K562 (cell line): ENCODE data around the gene TTLL9. TPM values are rescaled to one million over a fixed set of nuclear protein-coding genes. Genes with fewer than 3 reads are reported as not detected.

Experiments
- CBFA2T3 ChIP-seq: fragments of 450-650 bp; IDR thresholded peaks from 2 replicates; pipeline ENCODE4 v1.6.1; 2017
- DIDO1 ChIP-seq: fragments of 450-650 bp; IDR thresholded peaks from 2 replicates; pipeline ENCODE4 v1.6.1; 2016; ENCODE audit warnings: low read depth, missing biosample characterization, missing genetic modification characterization
- E2F3 ChIP-seq: fragments of 250-450 bp; sonication (Bioruptor Pico); IDR thresholded peaks from 2 replicates; pipeline ENCODE4 v1.4.0; 2020; ENCODE audit warnings: mild to moderate bottlenecking
- ETS2 ChIP-seq: IDR thresholded peaks from 2 replicates; pipeline ENCODE4 v1.6.1; 2016; ENCODE audit warnings: borderline replicate concordance, missing genetic modification characterization, mild to moderate bottlenecking, moderate library complexity, missing compliant biosample characterization; ENCODE audit not compliant: poor library complexity, severe bottlenecking
- EWSR1 ChIP-seq: fragments of 450-650 bp; IDR thresholded peaks from 2 replicates; pipeline ENCODE4 v1.6.1; 2018; ENCODE audit warnings: borderline replicate concordance, mild to moderate bottlenecking, low read depth, moderate library complexity; ENCODE audit not compliant: partially characterized antibody
- FOS ChIP-seq: IDR thresholded peaks from 3 replicates; pipeline ENCODE4 v1.6.1; 2011; ENCODE audit not compliant: insufficient read length; ENCODE audit errors: extremely low read depth
- HMGN3 ChIP-seq: IDR thresholded peaks from 2 replicates; pipeline ENCODE4 v1.6.1; 2011; ENCODE audit warnings: borderline replicate concordance, low read depth, mild to moderate bottlenecking, mixed read lengths, low read length; ENCODE audit not compliant: insufficient read length; ENCODE audit errors: extremely low read depth
- LCOR ChIP-seq: sonication (generic); formaldehyde crosslinking; IDR thresholded peaks from 2 replicates; pipeline ENCODE4 v1.8.0; 2022; ENCODE audit warnings: mild to moderate bottlenecking, missing genetic modification reagents
- RFX7 ChIP-seq: fragments of 250-450 bp; sonication (Bioruptor Pico); IDR thresholded peaks from 2 replicates; pipeline ENCODE4 v1.5.1; 2021; ENCODE audit warnings: mild to moderate bottlenecking
- SAP30 ChIP-seq: fragments of 200-600 bp; sonication (generic); IDR thresholded peaks from 2 replicates; pipeline ENCODE4 v1.6.1; 2012; ENCODE audit warnings: borderline replicate concordance, low read depth, mild to moderate bottlenecking, moderate library complexity, low read length, control low read depth, inconsistent platforms; ENCODE audit not compliant: insufficient read depth, poor library complexity, severe bottlenecking
- SRSF3 ChIP-seq: fragments of 200-400 bp; formaldehyde crosslinking; IDR thresholded peaks from 2 replicates; pipeline ENCODE4 v1.6.1; 2016; ENCODE audit warnings: mild to moderate bottlenecking, low read length, moderate library complexity; ENCODE audit not compliant: insufficient read depth
- TSHZ1 ChIP-seq: fragments of 250-450 bp; sonication (Bioruptor Pico); IDR thresholded peaks from 2 replicates; pipeline ENCODE4 v1.4.0; 2020; ENCODE audit warnings: mild to moderate bottlenecking, moderate library complexity
- U2AF2 ChIP-seq: fragments of 200-400 bp; formaldehyde crosslinking; optimal IDR thresholded peaks from 2 replicates; pipeline ENCODE3; 2017; ENCODE audit warnings: low read depth, mild to moderate bottlenecking, low read length
- ZBTB26 ChIP-seq: fragments of 450-650 bp; formaldehyde crosslinking; IDR thresholded peaks from 2 replicates; pipeline ENCODE4 v1.4.0; 2022; ENCODE audit warnings: missing genetic modification characterization
- ZNF263 ChIP-seq: sonication (generic); formaldehyde crosslinking; IDR thresholded peaks from 2 replicates; pipeline ENCODE4 v1.8.0; 2022; ENCODE audit warnings: mild to moderate bottlenecking, missing genetic modification reagents, borderline replicate concordance
- ZNF507 ChIP-seq: conservative IDR thresholded peaks from 2 replicates; pipeline ENCODE4 v1.6.1; 2017; ENCODE audit warnings: missing genetic modification characterization, missing compliant biosample characterization
- ZNF592 ChIP-seq: fragments of 450-650 bp; IDR thresholded peaks from 2 replicates; pipeline ENCODE4 v1.6.1; 2017; ENCODE audit warnings: antibody characterized with exemption, mild to moderate bottlenecking
- polyA plus RNA-seq, 8 experiments: library from polyadenylated mRNA; depleted of rRNA in 4 of 8; stranded (reverse) in 5 of 8; unstranded in 3 of 8; fragments of >200 nt; fragmentation: Nextera tagmentation in 2 of 8; fragmentation: Illumina TruSeq in 1 of 8; extraction: Ambion mirVana in 2 of 8; extraction: Trizol in 1 of 8; gene quantifications; 2 replicates each; pipeline versions ENCODE4 v1.2.1 to v1.2.3, GENCODE V29; 2011 to 2014; ENCODE audit warnings: inconsistent platforms in 1 of 8, missing spikeins in 1 of 8
- total RNA-seq, 7 experiments: library from RNA; depleted of rRNA in 6 of 7; stranded (reverse); fragments of >200 nt in 6 of 7; fragmentation: Illumina TruSeq in 2 of 7; extraction: Trizol in 2 of 7; gene quantifications; 2 replicates each; pipeline versions ENCODE4 v1.2.1 to v1.2.3, GENCODE V29; 2011 to 2021; ENCODE audit warnings: low replicate concordance in 1 of 7

TTLL9 gene
- total and polyA plus RNA-seq, 9 of the 15 experiments (the other 6 are each of a cell fraction or from before 2014, with no cell fraction given): 0.06 to 0.07 TPM; not detected in 7

- TF ChIP-seq ZNF592 (no peak), EWSR1 (no peak), TSHZ1 (no peak), ZNF507 (tag) (no peak), ZBTB26 (CRISPR knock-in tag) (no peak), CBFA2T3 (no peak), LCOR (0 out of 2 replicates have a peak, but pooled peaks have one; percentile 58), U2AF2 (no peak), ZNF263 (CRISPR knock-in tag) (peak; percentile 56; the same call in 1 of the 2 replicates), RFX7 (no peak), HMGN3 (peak; percentile 74), DIDO1 (tag) (0 out of 2 replicates have a peak, but pooled peaks have one; percentile 21), E2F3 (0 out of 2 replicates have a peak, but pooled peaks have one; percentile 18), SRSF3 (no peak), FOS (no peak), SAP30 (no peak), ETS2 (tag) (no peak)
These were observed 81.4 kb downstream of the TTLL9 start, which contains the start of gene PDRG1 (continued) for GRCh38 chr20:31951530-31952453.
